HepG2 (cell line): ENCODE results near the gene CMTM2. TPM values are rescaled to one million over a fixed set of nuclear protein-coding genes. Genes with fewer than 3 reads are reported as not detected.

Source experiments
- ATAC-seq: fragments of 200-7000 bp; cut with Tn5 transposase; 3 replicates; pipeline ENCODE4 v1.9.1; 2020; ENCODE audit warnings: mild to moderate bottlenecking, moderate library complexity
- BruUV-seq: library from RNA; stranded (reverse); fragments of 400-500 nt; replicated peaks from 2 replicates; lab custom pipeline; 2021; lab: Mats Ljungman, UMichigan
- CTCF ChIA-PET: fragments of 300-600 bp; formaldehyde crosslinking; extraction: SDS; loops from one replicate; lab custom pipeline; 2021; ENCODE audit warnings: low total read pairs, inconsistent platforms, low intra/inter-chr PET ratio; lab: Yijun Ruan, JAX
- POLR2A ChIA-PET: fragments of 350-600 bp; sonication (Branson Sonifier 250); formaldehyde crosslinking; loops from one replicate; lab custom pipeline; 2020; ENCODE audit warnings: antibody characterized with exemption, inconsistent platforms; lab: Yijun Ruan, JAX
- DNase-seq: peaks from one replicate; pipeline ENCODE4 v3.0.0-alpha.2; 2015; ENCODE audit warnings: low spot score
- FAIRE-seq: peaks from 3 replicates; lab custom pipeline; 2011; peaks lifted over from hg19 to GRCh38; lab: Jason Lieb, UNC
- H2AFZ ChIP-seq: one replicate; pipeline ENCODE4 v1.6.1; 2011; ENCODE audit warnings: low read length, inconsistent platforms
- H3K27ac ChIP-seq: fragments of 300-600 bp; 3 replicates; pipeline ENCODE4 v1.8.0; 2011; ENCODE audit warnings: mixed run types, mild to moderate bottlenecking, mixed read lengths, low read length, inconsistent platforms; ENCODE audit not compliant: insufficient read depth; ENCODE audit errors: extremely low read length
- H3K27me3 ChIP-seq, 2 experiments: fragments of 200-600 bp in 1 of 2; 2 replicates in 1 of 2; 3 replicates in 1 of 2; pipeline versions ENCODE4 v1.6.0 to v1.8.0; 2011; ENCODE audit warnings: low read length in 2 of 2, mild to moderate bottlenecking in 2 of 2, moderate library complexity in 2 of 2, inconsistent platforms in 1 of 2; ENCODE audit not compliant: insufficient read depth in 2 of 2, control insufficient read depth in 1 of 2
- H3K36me3 ChIP-seq, 2 experiments: fragments of 200-600 bp in 1 of 2; replicated peaks in 1 of 2; 2 replicates in 1 of 2; 3 replicates in 1 of 2; pipeline versions ENCODE4 v1.5.1 to v1.8.0; 2011; ENCODE audit warnings: low read length in 2 of 2, inconsistent platforms in 1 of 2; ENCODE audit not compliant: insufficient read depth in 2 of 2, control insufficient read depth in 1 of 2
- H3K4me1 ChIP-seq: 2 replicates; pipeline ENCODE4 v1.5.1; 2012; ENCODE audit warnings: low read length, inconsistent platforms; ENCODE audit not compliant: insufficient read depth
- H3K4me2 ChIP-seq: 2 replicates; pipeline ENCODE4 v1.6.0; 2011; ENCODE audit warnings: low read depth, low read length, inconsistent platforms
- H3K4me3 ChIP-seq, 3 experiments: fragments of 200-600 bp in 1 of 3; sonication (generic), shearing (Covaris generic) in 1 of 3; replicated peaks in 1 of 3; 2 replicates each; pipeline ENCODE4 v1.5.1; 2011 to 2016; ENCODE audit warnings: low read length in 3 of 3, inconsistent platforms in 2 of 3, low read depth in 2 of 3, mild to moderate bottlenecking in 2 of 3, control low read depth in 1 of 3, mixed read lengths in 1 of 3; ENCODE audit not compliant: insufficient read depth in 1 of 3
- H3K79me2 ChIP-seq: one replicate; pipeline ENCODE4 v1.6.1; 2011; ENCODE audit warnings: low read length, inconsistent platforms; ENCODE audit not compliant: insufficient read depth
- H3K9ac ChIP-seq: 2 replicates; pipeline ENCODE4 v1.6.0; 2011; ENCODE audit warnings: mild to moderate bottlenecking, low read depth, low read length, inconsistent platforms; ENCODE audit not compliant: insufficient read depth
- H3K9me3 ChIP-seq: 2 replicates; pipeline ENCODE4 v1.5.1; 2012; ENCODE audit warnings: mild to moderate bottlenecking, low read length
- H4K20me1 ChIP-seq: 2 replicates; pipeline ENCODE4 v1.6.0; 2011; ENCODE audit warnings: inconsistent platforms, mild to moderate bottlenecking, low read length, moderate library complexity; ENCODE audit not compliant: insufficient read depth
- AGO1 ChIP-seq: fragments of 200-400 bp; formaldehyde crosslinking; IDR thresholded peaks from 2 replicates; pipeline ENCODE4 v1.6.1; 2017; ENCODE audit warnings: mild to moderate bottlenecking, low read depth, low read length, moderate library complexity; ENCODE audit not compliant: poor library complexity, severe bottlenecking
- AGO2 ChIP-seq: fragments of 200-400 bp; formaldehyde crosslinking; optimal IDR thresholded peaks from 2 replicates; pipeline ENCODE3; 2017; ENCODE audit warnings: mild to moderate bottlenecking, low read depth, low read length, moderate library complexity
- FOXC1 ChIP-seq: sonication (generic); formaldehyde crosslinking; IDR thresholded peaks from 2 replicates; pipeline ENCODE4 v1.8.0; 2022; ENCODE audit warnings: mild to moderate bottlenecking, missing genetic modification reagents, borderline replicate concordance
- KDM2A ChIP-seq: sonication (generic); formaldehyde crosslinking; IDR thresholded peaks from 2 replicates; pipeline ENCODE4 v1.4.0; 2020; ENCODE audit warnings: low read depth, missing genetic modification reagents, borderline replicate concordance
- MEIS1 ChIP-seq: sonication (generic); formaldehyde crosslinking; IDR thresholded peaks from 2 replicates; pipeline ENCODE4 v1.9.0; 2021; ENCODE audit warnings: mild to moderate bottlenecking, missing genetic modification reagents, moderate library complexity, borderline replicate concordance
- NONO ChIP-seq, 2 experiments: fragments of 450-650 bp in 1 of 2; sonication (generic) in 1 of 2; formaldehyde crosslinking in 1 of 2; IDR thresholded peaks in 1 of 2; conservative IDR thresholded peaks in 1 of 2; 2 replicates each; pipeline versions ENCODE4 v1.6.1 to v1.8.0; 2017 to 2022; ENCODE audit warnings: mild to moderate bottlenecking in 1 of 2, missing genetic modification reagents in 1 of 2, moderate library complexity in 1 of 2
- RXRB ChIP-seq: IDR thresholded peaks from 2 replicates; pipeline ENCODE4 v1.6.1; 2016; ENCODE audit warnings: borderline replicate concordance, missing genetic modification reagents, missing compliant biosample characterization
- TARDBP ChIP-seq: sonication (generic); formaldehyde crosslinking; IDR thresholded peaks from 2 replicates; pipeline ENCODE4 v1.8.0; 2022; ENCODE audit warnings: mild to moderate bottlenecking, missing genetic modification reagents
- ZFP41 ChIP-seq: sonication (generic); formaldehyde crosslinking; IDR thresholded peaks from 2 replicates; pipeline ENCODE4 v1.4.0; 2020; ENCODE audit warnings: mild to moderate bottlenecking, missing genetic modification reagents, borderline replicate concordance
- ZSCAN21 ChIP-seq: sonication (generic); formaldehyde crosslinking; IDR thresholded peaks from 2 replicates; pipeline ENCODE4 v1.8.0; 2022; ENCODE audit warnings: mild to moderate bottlenecking, missing genetic modification reagents, moderate library complexity, borderline replicate concordance
- WGBS: methylation state at CpG from one replicate; pipeline ENCODE4 v1.1.6; 2017; ENCODE audit warnings: low lambda C conversion rate; 5-methylcytosine and 5-hydroxymethylcytosine counted together
- in situ Hi-C: cut with HindIII; loops from 2 replicates; pipeline ENCODE4 v1.10.0; 2017; ENCODE audit warnings: low pct_unique_long_range_greater_than_20kb; ENCODE audit not compliant: extremely low pct_ligation_motif_present
- intact Hi-C: fragments of 100-400 bp; cut with micrococcal nuclease; formaldehyde crosslinking; loops from one replicate; pipeline ENCODE4 v1.10.0; 2022; ENCODE audit not compliant: unreplicated experiment
- polyA plus RNA-seq, 8 experiments: library from polyadenylated mRNA; depleted of rRNA in 3 of 8; stranded (reverse) in 7 of 8; unstranded in 1 of 8; fragments of >200 nt; fragmentation: Illumina TruSeq in 4 of 8; extraction: Trizol in 4 of 8; gene quantifications; 2 replicates each; pipeline versions ENCODE4 v1.2.1 to v1.2.3, GENCODE V29; 2011 to 2016; ENCODE audit warnings: low read depth in 4 of 8, missing spikeins in 1 of 8, mixed read lengths in 1 of 8; ENCODE audit not compliant: insufficient read depth in 1 of 8
- total RNA-seq, 5 experiments: library from RNA; depleted of rRNA; stranded (reverse); fragments of >200 nt; fragmentation: Illumina TruSeq; extraction: Trizol; gene quantifications; 2 replicates each; pipeline ENCODE4 v1.2.3, GENCODE V29; 2016; ENCODE audit warnings: low read depth in 1 of 5
- TF ChIP-seq, protein P1 (sequence below): sonication (generic); formaldehyde crosslinking; IDR thresholded peaks from 2 replicates; pipeline ENCODE4 v1.5.0; 2020; ENCODE audit warnings: mild to moderate bottlenecking, missing genetic modification reagents
- TF ChIP-seq, protein P2 (sequence below): sonication (generic); formaldehyde crosslinking; IDR thresholded peaks from 2 replicates; pipeline ENCODE4 v1.4.0; 2020; ENCODE audit warnings: missing genetic modification reagents, borderline replicate concordance

The CMTM2 gene
- total and polyA plus RNA-seq, 2 of the 13 experiments (the other 11 are each of a cell fraction or from before 2014, with no cell fraction given), result not detected

DNA sequence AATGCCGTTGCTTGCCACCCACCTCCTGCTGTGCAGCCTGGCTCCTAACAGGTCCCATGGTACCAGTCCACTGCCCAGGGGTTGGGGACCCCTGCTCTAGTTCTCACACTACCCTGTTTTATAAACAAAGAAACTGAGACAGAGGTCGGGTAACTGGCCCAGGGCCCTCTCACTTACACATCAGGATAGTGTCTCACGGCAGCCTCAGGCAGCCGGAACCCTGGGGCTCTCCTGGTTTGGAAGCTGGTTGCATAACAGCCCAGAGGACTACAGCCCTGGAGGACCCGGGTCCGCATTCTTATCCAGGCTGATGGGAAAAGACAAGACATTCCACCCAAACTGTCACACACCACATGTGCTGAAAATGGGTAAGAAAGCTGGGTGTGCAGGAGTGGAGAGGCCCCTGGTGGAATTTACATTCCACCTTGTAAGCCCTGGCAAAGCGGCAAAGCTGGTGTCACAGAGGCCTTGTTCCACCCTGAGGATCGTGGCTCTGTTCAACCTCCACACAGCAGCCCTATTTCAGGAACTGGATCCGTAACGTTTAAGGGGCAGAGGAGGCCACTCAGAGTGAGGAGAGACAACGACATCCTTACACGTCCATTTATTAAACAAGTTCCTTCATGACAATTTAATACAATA lies 35.0 kb downstream of the CMTM2 start:
- no peak overlapping the region for H3K4me2 ChIP-seq
- H3K79me2 ChIP-seq, result no peaks in the 10 kb centered on the region
- H3K4me1 ChIP-seq, result peaks cover 37% of the 10 kb centered on the region
- in situ Hi-C loops (no loop called here), intact Hi-C loops (no loop called here)
- H3K36me3 ChIP-seq, result peaks cover 18 to 43% of the 10 kb centered on the region in 2 experiments
- CTCF ChIA-PET, result no interaction called here
- H3K4me3 ChIP-seq, result no peak overlapping the region
- no peak overlapping the region for H3K9ac ChIP-seq
- H3K27ac ChIP-seq, result peak overlapping the region; percentile 13
- no TSS peak for BruUV-seq
- H3K27me3 ChIP-seq, result no peaks in the 10 kb centered on the region
- no peak for FAIRE-seq
- H4K20me1 ChIP-seq, result no peaks in the 10 kb centered on the region
- POLR2A ChIA-PET, result no interaction called here
- no peak overlapping the region for H2AFZ ChIP-seq
- no peaks in the 10 kb centered on the region for H3K9me3 ChIP-seq
- peak; percentile 45 for ATAC-seq
- 77% methylated on average over 9 of the region's 12 CpGs for WGBS
- DNase-seq, result peak; percentile 23
- TF ChIP-seq AGO2, result peak; percentile 10
- TF ChIP-seq, protein P1, sequence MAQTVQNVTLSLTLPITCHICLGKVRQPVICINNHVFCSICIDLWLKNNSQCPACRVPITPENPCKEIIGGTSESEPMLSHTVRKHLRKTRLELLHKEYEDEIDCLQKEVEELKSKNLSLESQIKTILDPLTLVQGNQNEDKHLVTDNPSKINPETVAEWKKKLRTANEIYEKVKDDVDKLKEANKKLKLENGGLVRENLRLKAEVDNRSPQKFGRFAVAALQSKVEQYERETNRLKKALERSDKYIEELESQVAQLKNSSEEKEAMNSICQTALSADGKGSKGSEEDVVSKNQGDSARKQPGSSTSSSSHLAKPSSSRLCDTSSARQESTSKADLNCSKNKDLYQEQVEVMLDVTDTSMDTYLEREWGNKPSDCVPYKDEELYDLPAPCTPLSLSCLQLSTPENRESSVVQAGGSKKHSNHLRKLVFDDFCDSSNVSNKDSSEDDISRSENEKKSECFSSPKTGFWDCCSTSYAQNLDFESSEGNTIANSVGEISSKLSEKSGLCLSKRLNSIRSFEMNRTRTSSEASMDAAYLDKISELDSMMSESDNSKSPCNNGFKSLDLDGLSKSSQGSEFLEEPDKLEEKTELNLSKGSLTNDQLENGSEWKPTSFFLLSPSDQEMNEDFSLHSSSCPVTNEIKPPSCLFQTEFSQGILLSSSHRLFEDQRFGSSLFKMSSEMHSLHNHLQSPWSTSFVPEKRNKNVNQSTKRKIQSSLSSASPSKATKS, result no peak
- TF ChIP-seq, protein P2, sequence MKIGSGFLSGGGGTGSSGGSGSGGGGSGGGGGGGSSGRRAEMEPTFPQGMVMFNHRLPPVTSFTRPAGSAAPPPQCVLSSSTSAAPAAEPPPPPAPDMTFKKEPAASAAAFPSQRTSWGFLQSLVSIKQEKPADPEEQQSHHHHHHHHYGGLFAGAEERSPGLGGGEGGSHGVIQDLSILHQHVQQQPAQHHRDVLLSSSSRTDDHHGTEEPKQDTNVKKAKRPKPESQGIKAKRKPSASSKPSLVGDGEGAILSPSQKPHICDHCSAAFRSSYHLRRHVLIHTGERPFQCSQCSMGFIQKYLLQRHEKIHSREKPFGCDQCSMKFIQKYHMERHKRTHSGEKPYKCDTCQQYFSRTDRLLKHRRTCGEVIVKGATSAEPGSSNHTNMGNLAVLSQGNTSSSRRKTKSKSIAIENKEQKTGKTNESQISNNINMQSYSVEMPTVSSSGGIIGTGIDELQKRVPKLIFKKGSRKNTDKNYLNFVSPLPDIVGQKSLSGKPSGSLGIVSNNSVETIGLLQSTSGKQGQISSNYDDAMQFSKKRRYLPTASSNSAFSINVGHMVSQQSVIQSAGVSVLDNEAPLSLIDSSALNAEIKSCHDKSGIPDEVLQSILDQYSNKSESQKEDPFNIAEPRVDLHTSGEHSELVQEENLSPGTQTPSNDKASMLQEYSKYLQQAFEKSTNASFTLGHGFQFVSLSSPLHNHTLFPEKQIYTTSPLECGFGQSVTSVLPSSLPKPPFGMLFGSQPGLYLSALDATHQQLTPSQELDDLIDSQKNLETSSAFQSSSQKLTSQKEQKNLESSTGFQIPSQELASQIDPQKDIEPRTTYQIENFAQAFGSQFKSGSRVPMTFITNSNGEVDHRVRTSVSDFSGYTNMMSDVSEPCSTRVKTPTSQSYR (CRISPR knock-in tag), result no peak
- TF ChIP-seq KDM2A, result peak; percentile 38; the same call in 1 of the 2 replicates
- no peak for TF ChIP-seq ZFP41 (CRISPR knock-in tag)
- no peak for TF ChIP-seq MEIS1 (CRISPR knock-in tag)
- no peak for TF ChIP-seq ZSCAN21 (CRISPR knock-in tag)
- TF ChIP-seq AGO1, result no peak
- TF ChIP-seq FOXC1 (CRISPR knock-in tag), result no peak
- TF ChIP-seq RXRB (CRISPR knock-in tag), result peak; percentile 37; the same call in 1 of the 2 replicates
- no peak for TF ChIP-seq NONO (IDR thresholded peaks at IDR 0.05)
- TF ChIP-seq NONO (CRISPR knock-in tag; conservative IDR thresholded peaks at IDR 0.05), result peak; percentile 20; the same call in 1 of the 2 replicates
- no peak for TF ChIP-seq TARDBP
